Measurements from ENCODE around the gene UPF1.
A peak's percentile ranks its signal among the peaks of the same experiment; 100 is the strongest.

UPF1 gene

GRCh38 chr19:18831524-18832305, at the start of gene UPF1:
TSS of gene UPF1 (plus strand) at chr19:18831959. CDS start at chr19:18832210, 251 bp downstream.
- Histone ChIP-seq H3K36me3 (ENCODE audit: insufficient read depth, low read length) (peaks cover 22% of the 10 kb centered on the region), H3K4me1 (ENCODE audit: insufficient read depth, low read length) (peaks cover 20% of the 10 kb centered on the region), H3K9me3 (ENCODE audit: low read length) (no peaks in the 10 kb centered on the region), H2AFZ (ENCODE audit: low read depth, low read length) (peak within 1 kb of the TSS; percentile 72), H3K4me3 (ENCODE audit: low read length) (peak within 1 kb of the TSS; percentile 58), H3K27me3 (ENCODE audit: insufficient read depth, low read length) (no peaks in the 10 kb centered on the region)

GRCh38 chr19:18782559-18783225, 49.1 kb upstream of the UPF1 start:
- H3K9me3 ChIP-seq (ENCODE audit: low read length), result peaks cover 12% of the 10 kb centered on the region
- H3K27me3 ChIP-seq (ENCODE audit: insufficient read depth, low read length), result peaks cover 30% of the 10 kb centered on the region
- no peaks in the 10 kb centered on the region for H3K36me3 ChIP-seq (ENCODE audit: insufficient read depth, low read length)
- no peak overlapping the region for H3K4me3 ChIP-seq (ENCODE audit: low read length)
- H3K4me1 ChIP-seq (ENCODE audit: insufficient read depth, low read length), result peaks cover 3% of the 10 kb centered on the region
- no peak overlapping the region for H2AFZ ChIP-seq (ENCODE audit: low read depth, low read length)

- Histone ChIP-seq H3K9me3 (ENCODE audit: low read length) (peaks cover 12% of the 10 kb centered on the region), H3K27me3 (ENCODE audit: insufficient read depth, low read length) (peaks cover 43% of the 10 kb centered on the region), H3K36me3 (ENCODE audit: insufficient read depth, low read length) (no peaks in the 10 kb centered on the region), H3K4me1 (ENCODE audit: insufficient read depth, low read length) (peaks cover 3% of the 10 kb centered on the region), H3K4me3 (ENCODE audit: low read length) (no peak overlapping the region), H2AFZ (ENCODE audit: low read depth, low read length) (no peak overlapping the region)
Observed at GRCh38 chr19:18783958-18784785, 47.6 kb upstream of the UPF1 start.

- Histone ChIP-seq H3K27me3 (ENCODE audit: insufficient read depth, low read length) (peaks cover 49% of the 10 kb centered on the region), H3K4me1 (ENCODE audit: insufficient read depth, low read length) (peaks cover 3% of the 10 kb centered on the region), H3K9me3 (ENCODE audit: low read length) (peaks cover 12% of the 10 kb centered on the region), H2AFZ (ENCODE audit: low read depth, low read length) (no peak overlapping the region), H3K36me3 (ENCODE audit: insufficient read depth, low read length) (no peaks in the 10 kb centered on the region), H3K4me3 (ENCODE audit: low read length) (no peak overlapping the region)
Observed at GRCh38 chr19:18784786-18785120, 47.0 kb upstream of the UPF1 start.

GRCh38 chr19:18785179-18786124, 46.3 kb upstream of the UPF1 start:
- Histone ChIP-seq H3K36me3 (ENCODE audit: insufficient read depth, low read length) (no peaks in the 10 kb centered on the region), H3K9me3 (ENCODE audit: low read length) (peaks cover 12% of the 10 kb centered on the region), H2AFZ (ENCODE audit: low read depth, low read length) (no peak overlapping the region), H3K4me1 (ENCODE audit: insufficient read depth, low read length) (peaks cover 3% of the 10 kb centered on the region), H3K27me3 (ENCODE audit: insufficient read depth, low read length) (peaks cover 53% of the 10 kb centered on the region), H3K4me3 (ENCODE audit: low read length) (no peak overlapping the region)

- H3K36me3 ChIP-seq (ENCODE audit: insufficient read depth, low read length), result no peaks in the 10 kb centered on the region
- peaks cover 3% of the 10 kb centered on the region for H3K4me1 ChIP-seq (ENCODE audit: insufficient read depth, low read length)
- peaks cover 84% of the 10 kb centered on the region for H3K27me3 ChIP-seq (ENCODE audit: insufficient read depth, low read length)
- peaks cover 12% of the 10 kb centered on the region for H3K9me3 ChIP-seq (ENCODE audit: low read length)
- no peak overlapping the region for H3K4me3 ChIP-seq (ENCODE audit: low read length)
- no peak overlapping the region for H2AFZ ChIP-seq (ENCODE audit: low read depth, low read length)
Observed at GRCh38 chr19:18788529-18789421, 43.0 kb upstream of the UPF1 start.

- Histone ChIP-seq H3K4me3 (ENCODE audit: low read length) (no peak overlapping the region), H2AFZ (ENCODE audit: low read depth, low read length) (no peak overlapping the region), H3K36me3 (ENCODE audit: insufficient read depth, low read length) (no peaks in the 10 kb centered on the region), H3K4me1 (ENCODE audit: insufficient read depth, low read length) (peaks cover 3% of the 10 kb centered on the region), H3K27me3 (ENCODE audit: insufficient read depth, low read length) (peaks cover 81% of the 10 kb centered on the region), H3K9me3 (ENCODE audit: low read length) (peaks cover 12% of the 10 kb centered on the region)
Observed at GRCh38 chr19:18789422-18789869, 42.3 kb upstream of the UPF1 start.

- no peak overlapping the region for H3K4me3 ChIP-seq (ENCODE audit: low read length)
Observed at GRCh38 chr19:18789883-18790565, 41.7 kb upstream of the UPF1 start.

GRCh38 chr19:18790566-18791314, 41.0 kb upstream of the UPF1 start, which contains the start of gene COMP:
TSS of gene COMP (minus strand) at chr19:18791305. CDS start at chr19:18791269, 36 bp downstream.
- no peak within 1 kb of the TSS for H3K4me3 ChIP-seq (ENCODE audit: low read length)
- peaks cover 7% of the 10 kb centered on the region for H3K9me3 ChIP-seq (ENCODE audit: low read length)
- H3K27me3 ChIP-seq (ENCODE audit: insufficient read depth, low read length), result peaks cover 72% of the 10 kb centered on the region
- H3K36me3 ChIP-seq (ENCODE audit: insufficient read depth, low read length), result no peaks in the 10 kb centered on the region
- peaks cover 3% of the 10 kb centered on the region for H3K4me1 ChIP-seq (ENCODE audit: insufficient read depth, low read length)
- H2AFZ ChIP-seq (ENCODE audit: low read depth, low read length), result no peak within 1 kb of the TSS

More at GRCh38 chr19:18789883-18790565, 41.7 kb upstream of the UPF1 start:
- H3K4me1 ChIP-seq (ENCODE audit: insufficient read depth, low read length), result peaks cover 3% of the 10 kb centered on the region
- H2AFZ ChIP-seq (ENCODE audit: low read depth, low read length), result no peak overlapping the region
- H3K9me3 ChIP-seq (ENCODE audit: low read length), result peaks cover 7% of the 10 kb centered on the region
- H3K36me3 ChIP-seq (ENCODE audit: insufficient read depth, low read length), result no peaks in the 10 kb centered on the region
- peaks cover 77% of the 10 kb centered on the region for H3K27me3 ChIP-seq (ENCODE audit: insufficient read depth, low read length)

- peaks cover 67% of the 10 kb centered on the region for H3K27me3 ChIP-seq (ENCODE audit: insufficient read depth, low read length)
- peaks cover 9% of the 10 kb centered on the region for H3K4me1 ChIP-seq (ENCODE audit: insufficient read depth, low read length)
- H2AFZ ChIP-seq (ENCODE audit: low read depth, low read length), result no peak overlapping the region
- peaks cover 5% of the 10 kb centered on the region for H3K9me3 ChIP-seq (ENCODE audit: low read length)
- no peaks in the 10 kb centered on the region for H3K36me3 ChIP-seq (ENCODE audit: insufficient read depth, low read length)
- no peak overlapping the region for H3K4me3 ChIP-seq (ENCODE audit: low read length)
Observed at GRCh38 chr19:18791315-18791678, 40.5 kb upstream of the UPF1 start.

- H3K4me3 ChIP-seq (ENCODE audit: low read length), result no peak overlapping the region
- H3K27me3 ChIP-seq (ENCODE audit: insufficient read depth, low read length), result peaks cover 55% of the 10 kb centered on the region
Observed at GRCh38 chr19:18792661-18793060, 39.1 kb upstream of the UPF1 start.

More at GRCh38 chr19:18792661-18793060, 39.1 kb upstream of the UPF1 start:
- peaks cover 9% of the 10 kb centered on the region for H3K4me1 ChIP-seq (ENCODE audit: insufficient read depth, low read length)
- no peaks in the 10 kb centered on the region for H3K9me3 ChIP-seq (ENCODE audit: low read length)
- no peak overlapping the region for H2AFZ ChIP-seq (ENCODE audit: low read depth, low read length)
- no peaks in the 10 kb centered on the region for H3K36me3 ChIP-seq (ENCODE audit: insufficient read depth, low read length)

Data from neuron (in vitro differentiated cells).